Psoas muscle (tissue), 8 donors: ENCODE data around the gene NKX6-2. TPM values are rescaled to one million over a fixed set of nuclear protein-coding genes. Genes with fewer than 3 reads are reported as not detected.

ENCODE experiments used
- ATAC-seq, 4 donors: fragments of 200-7000 bp; cut with Tn5 transposase; one replicate each; pipeline ENCODE4 v1.9.1; 2020; ENCODE audit warnings: moderate library complexity in 3 of 4, mild to moderate bottlenecking in 2 of 4
- DNase-seq, 2 donors: peaks; one replicate each; pipeline ENCODE4 v3.0.0-alpha.2; 2020
- H3K27ac ChIP-seq: fragments of 200-600 bp; one replicate; pipeline ENCODE4 v1.8.0; 2022
- H3K27me3 ChIP-seq, 3 donors: fragments of 200-600 bp in 1 of 3; one replicate each; pipeline versions ENCODE4 v1.6.1 to v1.8.0; 2013 to 2022; ENCODE audit warnings: low read length in 2 of 3, mild to moderate bottlenecking in 2 of 3, moderate library complexity in 1 of 3; ENCODE audit not compliant: insufficient read depth in 3 of 3
- H3K36me3 ChIP-seq, 2 donors: fragments of 200-600 bp in 1 of 2; one replicate each; pipeline versions ENCODE4 v1.6.1 to v1.8.0; 2013 to 2022; ENCODE audit warnings: low read depth in 1 of 2, mild to moderate bottlenecking in 1 of 2, moderate library complexity in 1 of 2; ENCODE audit not compliant: insufficient read depth in 1 of 2
- H3K4me1 ChIP-seq: fragments of 200-600 bp; one replicate; pipeline ENCODE4 v1.8.0; 2022
- H3K4me3 ChIP-seq: fragments of 200-600 bp; one replicate; pipeline ENCODE4 v1.8.0; 2022; ENCODE audit warnings: mild to moderate bottlenecking
- H3K9me3 ChIP-seq: fragments of 200-600 bp; one replicate; pipeline ENCODE4 v1.8.0; 2022
- WGBS, 3 donors: extraction: QIAGEN DNeasy Blood & Tissue Kit; methylation state at CpG; one replicate each; pipeline versions ENCODE4 v1.1.6 to v1.1.7; 2013; 5-methylcytosine and 5-hydroxymethylcytosine counted together
- intact Hi-C, 2 donors: fragments of 100-400 bp; cut with DNase I; formaldehyde crosslinking; loops; one replicate each; pipeline versions ENCODE4 v1.11.0 to v1.14.2; 2022
- polyA plus RNA-seq, 3 donors: library from polyadenylated mRNA; stranded (reverse); fragments of 200-250 nt; gene quantifications; one replicate each; pipeline ENCODE4 v1.2.3, GENCODE V29; 2013
- total RNA-seq, 4 donors: library from RNA; stranded (reverse); fragmentation: NEBNext Ultra II Directional in 2 of 4; extraction: Animal tissue kit (Norgen Biotek cat#: 25700) in 2 of 4; gene quantifications; one replicate each; pipeline versions ENCODE4 v1.2.1 to v1.2.4, GENCODE V29; 2021 to 2023
- TF ChIP-seq, protein P1 (sequence below): fragments of 200-600 bp; IDR thresholded peaks from one replicate; pipeline ENCODE4 v1.8.0; 2022; ENCODE audit warnings: antibody characterized with exemption
- donor health status: healthy with polysubstance abuse.
- donor health status: DM: no; HTN: no; CAD: no; lungs with moderate emphysema.
- donor health status: Bipolar disorder and iron deficiency.
- donor health status: healthy.
- donor health status: DM: yes; HTN: yes; CAD: no.
- donor health status: DM: no; HTN: no; CAD: no.
- donor health status: DM: no; HTN: no; CAD: no.
- donor health status: DM: yes; HTN: yes; CAD: no.

The NKX6-2 gene
- total and polyA plus RNA-seq, 7 donors = not detected

- Histone ChIP-seq H3K9me3 (no peaks in the 10 kb centered on the region), H3K4me3 (no peak overlapping the region), H3K36me3 (peaks cover 0 to 17% of the 10 kb centered on the region in 2 donors), H3K4me1 (no peaks in the 10 kb centered on the region), H3K27ac (no peak overlapping the region), H3K27me3 (no peaks in the 10 kb centered on the region)
- 57 to 61% (median 60%) methylated on average over 30 of the region's 30 CpGs for WGBS, 3 donors
- ATAC-seq (no peak), DNase-seq (no peak)
- TF ChIP-seq, protein P1, sequence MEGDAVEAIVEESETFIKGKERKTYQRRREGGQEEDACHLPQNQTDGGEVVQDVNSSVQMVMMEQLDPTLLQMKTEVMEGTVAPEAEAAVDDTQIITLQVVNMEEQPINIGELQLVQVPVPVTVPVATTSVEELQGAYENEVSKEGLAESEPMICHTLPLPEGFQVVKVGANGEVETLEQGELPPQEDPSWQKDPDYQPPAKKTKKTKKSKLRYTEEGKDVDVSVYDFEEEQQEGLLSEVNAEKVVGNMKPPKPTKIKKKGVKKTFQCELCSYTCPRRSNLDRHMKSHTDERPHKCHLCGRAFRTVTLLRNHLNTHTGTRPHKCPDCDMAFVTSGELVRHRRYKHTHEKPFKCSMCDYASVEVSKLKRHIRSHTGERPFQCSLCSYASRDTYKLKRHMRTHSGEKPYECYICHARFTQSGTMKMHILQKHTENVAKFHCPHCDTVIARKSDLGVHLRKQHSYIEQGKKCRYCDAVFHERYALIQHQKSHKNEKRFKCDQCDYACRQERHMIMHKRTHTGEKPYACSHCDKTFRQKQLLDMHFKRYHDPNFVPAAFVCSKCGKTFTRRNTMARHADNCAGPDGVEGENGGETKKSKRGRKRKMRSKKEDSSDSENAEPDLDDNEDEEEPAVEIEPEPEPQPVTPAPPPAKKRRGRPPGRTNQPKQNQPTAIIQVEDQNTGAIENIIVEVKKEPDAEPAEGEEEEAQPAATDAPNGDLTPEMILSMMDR = no peak
- intact Hi-C loops = loop anchor here in 1 of 2 donors (10.0 kb wide), 1 partner anchor 482 kb away; no protein-coding TSS in a partner anchor
These were observed 46.4 kb upstream of the NKX6-2 start for GRCh38 chr10:132832186-132832969.

DNA sequence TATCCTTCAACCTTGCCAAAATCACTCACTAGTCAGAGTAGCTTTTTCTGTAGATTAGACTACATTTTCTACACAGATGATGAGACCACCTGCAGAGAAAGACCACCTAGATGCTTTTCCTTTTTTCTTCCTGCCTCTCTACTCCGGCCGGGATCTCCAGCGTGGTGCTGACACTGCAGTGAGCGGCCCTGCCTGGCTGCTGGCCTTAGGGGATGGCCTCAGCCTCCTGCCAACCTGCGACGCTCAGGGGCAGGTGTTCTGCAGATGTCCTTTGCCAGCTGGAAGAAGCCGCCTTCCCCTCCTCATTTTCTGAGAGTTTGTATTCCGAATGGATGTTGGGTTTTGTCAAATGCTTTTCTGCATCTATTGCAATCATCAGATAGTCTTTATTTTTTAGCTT lies 43.5 kb upstream of the NKX6-2 start:
- Histone ChIP-seq H3K36me3 (peaks cover 0 to 17% of the 10 kb centered on the region in 2 donors), H3K4me3 (no peak overlapping the region), H3K9me3 (no peaks in the 10 kb centered on the region), H3K27ac (no peak overlapping the region), H3K4me1 (no peaks in the 10 kb centered on the region), H3K27me3 (no peaks in the 10 kb centered on the region)
- WGBS, 3 donors = 19 to 39% (median 23%) methylated on average over 8 of the region's 8 CpGs
- intact Hi-C loops = no loop called here
- DNase-seq = peak in 1 of 2 donors; percentile 43
- TF ChIP-seq, protein P1 = no peak
- ATAC-seq = peak in 3 of 4 donors; percentile 57 to 76 (median 73)

GRCh38 chr10:132828681-132829080 lies 42.7 kb upstream of the NKX6-2 start:
- 90 to 93% (median 91%) methylated on average over 20 of the region's 20 CpGs for WGBS, 3 donors
- H3K36me3 ChIP-seq = peaks cover 0 to 14% of the 10 kb centered on the region in 2 donors
- TF ChIP-seq, protein P1 = no peak
- no peak overlapping the region for H3K4me3 ChIP-seq
- ATAC-seq (no peak), DNase-seq (peak in 1 of 2 donors; percentile 21)
- H3K27me3 ChIP-seq = no peaks in the 10 kb centered on the region
- H3K4me1 ChIP-seq = no peaks in the 10 kb centered on the region
- intact Hi-C loops = no loop called here
- no peaks in the 10 kb centered on the region for H3K9me3 ChIP-seq
- H3K27ac ChIP-seq = no peak overlapping the region

DNA sequence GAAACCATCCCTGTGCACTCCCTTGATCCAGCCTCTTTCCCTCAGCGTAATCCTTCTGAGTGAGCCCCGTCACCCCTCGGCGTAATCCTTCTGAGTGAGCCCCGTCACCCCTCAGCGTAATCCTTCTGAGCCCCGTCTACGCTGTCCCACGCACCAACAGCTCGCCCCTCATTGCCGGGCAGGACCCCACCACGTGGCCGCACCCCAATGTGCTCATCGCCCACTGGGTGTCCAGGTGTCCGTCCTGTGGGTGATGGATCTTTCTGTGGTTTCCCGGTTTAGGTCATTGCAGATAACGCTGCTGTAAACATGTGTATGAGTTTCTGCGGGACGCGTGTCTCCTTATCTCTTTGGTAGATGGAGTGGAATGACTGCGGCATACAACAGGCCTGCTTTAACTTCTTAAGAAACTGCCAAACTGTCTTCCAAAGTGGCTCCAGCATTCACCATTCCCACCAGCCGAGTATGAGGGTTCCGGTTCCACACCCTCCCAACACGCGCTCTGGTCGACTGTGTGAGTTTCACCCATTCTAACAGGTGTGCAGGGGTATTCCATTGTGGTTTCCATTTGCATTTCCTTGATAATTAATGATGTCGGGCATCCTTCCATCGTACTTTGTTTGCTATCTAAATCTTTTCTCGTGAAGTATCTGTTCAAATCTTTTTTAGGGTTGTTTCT lies 42.1 kb upstream of the NKX6-2 start:
- Histone ChIP-seq H3K4me3 (no peak overlapping the region), H3K9me3 (no peaks in the 10 kb centered on the region), H3K27me3 (no peaks in the 10 kb centered on the region), H3K4me1 (no peaks in the 10 kb centered on the region), H3K36me3 (peaks cover 0 to 7% of the 10 kb centered on the region in 2 donors), H3K27ac (no peak overlapping the region)
- DNase-seq (peak in 1 of 2 donors; percentile 29), ATAC-seq (no peak)
- 89 to 90% (median 89%) methylated on average over 29 of the region's 29 CpGs for WGBS, 3 donors
- TF ChIP-seq, protein P1 = no peak
- intact Hi-C loops = no loop called here
